Measurements from ENCODE around the gene MYO9B. TPM values are rescaled to one million over a fixed set of nuclear protein-coding genes. Genes with fewer than 3 reads are reported as not detected.

The MYO9B gene
- total RNA-seq, 1 donor from 2014 or later = 123 TPM

DNA sequence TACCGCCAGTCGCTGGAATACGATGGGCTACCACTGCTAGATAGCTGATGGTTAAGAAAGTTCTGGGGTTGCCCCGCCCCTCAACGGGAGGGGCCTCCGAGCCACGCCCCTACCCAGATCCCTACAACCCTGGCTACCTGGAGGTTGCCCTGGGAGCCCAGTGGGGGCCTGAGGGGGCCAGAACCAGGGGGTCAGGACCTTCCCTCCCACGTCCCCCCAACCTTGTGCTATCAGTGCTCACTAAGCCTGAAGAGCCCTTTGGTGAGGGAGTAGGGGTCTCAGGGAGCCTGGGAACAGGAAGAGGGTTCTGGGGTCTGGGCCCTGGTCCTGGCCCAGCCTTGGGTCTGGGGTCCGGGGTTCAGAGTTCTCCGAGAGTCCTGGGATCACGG is 159.3 kb downstream of the MYO9B start:
- Histone ChIP-seq H4K20me1 (ENCODE audit: insufficient read depth, low read length) (peaks cover 35% of the 10 kb centered on the region), H3K9ac (ENCODE audit: low read length) (peak overlapping the region; percentile 69), H3K4me3 (ENCODE audit: insufficient read depth, low read depth, low read length) (peak overlapping the region; percentile 62), H3K79me2 (ENCODE audit: insufficient read depth, low read length) (peaks cover 24% of the 10 kb centered on the region), H2AFZ (ENCODE audit: low read depth, low read length) (no peak overlapping the region), H3K9me3 (ENCODE audit: insufficient read depth, low read depth, low read length) (no peaks in the 10 kb centered on the region), H3K27me3 (ENCODE audit: insufficient read depth, low read length) (no peaks in the 10 kb centered on the region), H3K4me2 (ENCODE audit: low read length) (peak overlapping the region; percentile 93), H3K27ac (ENCODE audit: low read depth, low read length) (no peak overlapping the region), H3K36me3 (ENCODE audit: insufficient read depth, low read length) (peaks cover 10% of the 10 kb centered on the region), H3K4me1 (ENCODE audit: insufficient read depth, low read length) (peaks cover 14% of the 10 kb centered on the region)
- H3K9me3 Mint-ChIP-seq (ENCODE audit: unreplicated experiment) = no peaks in the 10 kb centered on the region
- no peak overlapping the region for H3K27ac Mint-ChIP-seq (ENCODE audit: unreplicated experiment)
- FAIRE-seq (no peak), DNase-seq (ENCODE audit: low read depth) (no peak)
- peak overlapping the region; percentile 73 for H3K4me3 Mint-ChIP-seq (ENCODE audit: unreplicated experiment)
- H3K36me3 Mint-ChIP-seq (ENCODE audit: low read depth, unreplicated experiment) = peaks cover 14% of the 10 kb centered on the region
- TF ChIP-seq EZH2 (IDR thresholded peaks at IDR 0.05; ENCODE audit: insufficient read depth, low read length) (no peak), CTCF (IDR thresholded peaks at IDR 0.05; ENCODE audit: insufficient read depth, low read depth, low read length) (no peak)
- no peaks in the 10 kb centered on the region for H3K4me1 Mint-ChIP-seq (ENCODE audit: low read depth, unreplicated experiment)
- H3K27me3 Mint-ChIP-seq (ENCODE audit: low read depth, unreplicated experiment) = no peaks in the 10 kb centered on the region

- no peaks in the 10 kb centered on the region for H3K27me3 ChIP-seq (ENCODE audit: insufficient read depth, low read length)
- H4K20me1 ChIP-seq (ENCODE audit: insufficient read depth, low read length) = peaks cover 34% of the 10 kb centered on the region
- peak overlapping the region; percentile 69 for H3K9ac ChIP-seq (ENCODE audit: low read length)
- H3K4me3 ChIP-seq (ENCODE audit: insufficient read depth, low read depth, low read length) = peak overlapping the region; percentile 62
- peak overlapping the region; percentile 62 for H2AFZ ChIP-seq (ENCODE audit: low read depth, low read length)
- H3K4me2 ChIP-seq (ENCODE audit: low read length) = peak overlapping the region; percentile 93
- H3K4me1 Mint-ChIP-seq (ENCODE audit: low read depth, unreplicated experiment) = no peaks in the 10 kb centered on the region
- H3K27ac Mint-ChIP-seq (ENCODE audit: unreplicated experiment) = no peak overlapping the region
- no peaks in the 10 kb centered on the region for H3K9me3 Mint-ChIP-seq (ENCODE audit: unreplicated experiment)
- H3K9me3 ChIP-seq (ENCODE audit: insufficient read depth, low read depth, low read length) = no peaks in the 10 kb centered on the region
- H3K4me3 Mint-ChIP-seq (ENCODE audit: unreplicated experiment) = peak overlapping the region; percentile 73
- DNase-seq (ENCODE audit: low read depth) (peak; percentile 68), FAIRE-seq (no peak)
- H3K36me3 ChIP-seq (ENCODE audit: insufficient read depth, low read length) = peaks cover 10% of the 10 kb centered on the region
- H3K79me2 ChIP-seq (ENCODE audit: insufficient read depth, low read length) = peaks cover 24% of the 10 kb centered on the region
- peaks cover 14% of the 10 kb centered on the region for H3K36me3 Mint-ChIP-seq (ENCODE audit: low read depth, unreplicated experiment)
- H3K27me3 Mint-ChIP-seq (ENCODE audit: low read depth, unreplicated experiment) = no peaks in the 10 kb centered on the region
- peaks cover 14% of the 10 kb centered on the region for H3K4me1 ChIP-seq (ENCODE audit: insufficient read depth, low read length)
- no peak overlapping the region for H3K27ac ChIP-seq (ENCODE audit: low read depth, low read length)
- TF ChIP-seq EZH2 (IDR thresholded peaks at IDR 0.05; ENCODE audit: insufficient read depth, low read length) = no peak
- TF ChIP-seq CTCF (IDR thresholded peaks at IDR 0.05; ENCODE audit: insufficient read depth, low read depth, low read length) = no peak
These were observed 159.9 kb downstream of the MYO9B start for GRCh38 chr19:17235300-17235970.
